ENCODE results near the gene UGT2A1.

DNA sequence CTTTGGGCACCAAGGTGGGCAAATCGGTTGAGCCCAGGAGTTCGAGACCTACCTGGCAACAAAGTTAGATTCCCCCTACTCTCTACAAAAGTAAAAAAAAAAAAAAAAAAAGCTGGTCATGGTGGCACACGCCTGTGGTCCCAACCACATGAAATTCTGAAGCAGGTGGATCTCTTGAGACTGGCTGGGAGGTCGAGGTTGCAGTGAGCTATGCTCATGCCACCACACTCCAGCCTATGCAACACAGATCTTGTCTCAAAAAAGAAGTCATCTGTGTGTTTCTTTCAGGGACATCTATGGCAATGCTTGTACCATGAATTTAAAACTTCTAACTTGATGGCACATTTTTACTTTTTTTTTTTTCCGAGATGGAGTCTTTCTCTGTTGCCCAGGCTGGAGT lies 68.9 kb downstream of the UGT2A1 start:
- TF ChIP-seq CTCF (IDR thresholded peaks at IDR 0.05) (no peak), USF2 (IDR thresholded peaks at IDR 0.05) (no peak)
